ENCODE measurements around the gene TLE3.
A peak's percentile ranks its signal among the peaks of the same experiment; 100 is the strongest.

TLE3 gene

GRCh38 chr15:70031261-70031660 is 66.5 kb downstream of the TLE3 start:
- no peak for DNase-seq (ENCODE audit: low read depth in 3 of 3)

- DNase-seq (ENCODE audit: low read depth in 3 of 3): no peak
Measured at GRCh38 chr15:70030851-70031250, 66.9 kb downstream of the TLE3 start.

- no peak for DNase-seq (ENCODE audit: low read depth in 3 of 3)
Measured at GRCh38 chr15:70029297-70029701, 68.4 kb downstream of the TLE3 start.

- DNase-seq (ENCODE audit: low read depth in 3 of 3): no peak
Measured at GRCh38 chr15:70027518-70027917, 70.2 kb downstream of the TLE3 start.

- DNase-seq (ENCODE audit: low read depth in 3 of 3): no peak
Measured at GRCh38 chr15:70026991-70027390, 70.7 kb downstream of the TLE3 start.

GRCh38 chr15:70025413-70026296 is 72.1 kb downstream of the TLE3 start:
- no peak for DNase-seq (ENCODE audit: low read depth in 3 of 3)

GRCh38 chr15:70024521-70024920 is 73.2 kb downstream of the TLE3 start:
- DNase-seq (ENCODE audit: low read depth in 3 of 3): no peak

GRCh38 chr15:70023769-70024491 is 73.8 kb downstream of the TLE3 start:
- no peak for DNase-seq (ENCODE audit: low read depth in 3 of 3)

GRCh38 chr15:70023064-70023768 is 74.5 kb downstream of the TLE3 start:
- DNase-seq (ENCODE audit: low read depth in 3 of 3): peak; percentile 11 to 30 (median 20)

GRCh38 chr15:70020229-70020628 is 77.5 kb downstream of the TLE3 start:
- no peak for DNase-seq (ENCODE audit: low read depth in 3 of 3)

- no peak for DNase-seq (ENCODE audit: low read depth in 3 of 3)
Measured at GRCh38 chr15:70018646-70019600, 78.8 kb downstream of the TLE3 start.

GRCh38 chr15:70017801-70018200 is 79.9 kb downstream of the TLE3 start:
- DNase-seq (ENCODE audit: low read depth in 3 of 3): no peak

GRCh38 chr15:70017025-70017424 is 80.7 kb downstream of the TLE3 start:
- DNase-seq (ENCODE audit: low read depth in 3 of 3): no peak

- no peak for DNase-seq (ENCODE audit: low read depth in 3 of 3)
Measured at GRCh38 chr15:70016511-70016994, 81.2 kb downstream of the TLE3 start.

GRCh38 chr15:70014860-70015490 is 82.7 kb downstream of the TLE3 start:
- DNase-seq (ENCODE audit: low read depth in 3 of 3): no peak

- DNase-seq (ENCODE audit: low read depth in 3 of 3): no peak
Measured at GRCh38 chr15:70014331-70014730, 83.4 kb downstream of the TLE3 start.

- DNase-seq (ENCODE audit: low read depth in 3 of 3): no peak
Measured at GRCh38 chr15:70013656-70014313, 83.9 kb downstream of the TLE3 start.

GRCh38 chr15:70012895-70013294 is 84.8 kb downstream of the TLE3 start:
- DNase-seq (ENCODE audit: low read depth in 3 of 3): no peak

GRCh38 chr15:70008697-70009290 is 88.9 kb downstream of the TLE3 start:
- DNase-seq (ENCODE audit: low read depth in 3 of 3): no peak

All from stimulated activated CD4-positive, alpha-beta T cell treated with anti-CD3 and anti-CD28 coated beads, TNF-alpha, amount 100 ng/mL, for 48 hours (primary cell).